GM12878 (cell line): Measurements from ENCODE around the gene DMD. TPM values are rescaled to one million over a fixed set of nuclear protein-coding genes. Genes with fewer than 3 reads are reported as not detected.

ENCODE experiments used
- ATAC-seq: fragments of 200-7000 bp; cut with Tn5 transposase; 3 replicates; pipeline ENCODE4 v1.9.1; 2020; ENCODE audit warnings: mild to moderate bottlenecking, moderate library complexity
- BruUV-seq: library from RNA; stranded (reverse); fragments of 400-500 nt; replicated peaks from 2 replicates; lab custom pipeline; 2021; lab: Mats Ljungman, UMichigan
- CTCF ChIA-PET: fragments of 300-600 bp; sonication (Branson Sonifier 250); formaldehyde crosslinking; extraction: SDS; loops from one replicate; lab custom pipeline; 2021; ENCODE audit warnings: inconsistent platforms; lab: Yijun Ruan, JAX
- POLR2A ChIA-PET: fragments of 350-600 bp; formaldehyde crosslinking; extraction: SDS; loops from one replicate; lab custom pipeline; 2021; ENCODE audit warnings: inconsistent platforms; lab: Charles Lee
- RAD21 ChIA-PET: fragments of 300-600 bp; sonication (Branson Sonifier 250); formaldehyde crosslinking; loops from one replicate; lab custom pipeline; 2023; ENCODE audit warnings: antibody characterized with exemption; ENCODE audit not compliant: unreplicated experiment; lab: Charles Lee
- SMC1A ChIA-PET: fragments of 300-600 bp; sonication (Branson Sonifier 250); formaldehyde crosslinking; loops from one replicate; lab custom pipeline; 2023; ENCODE audit not compliant: unreplicated experiment, uncharacterized antibody; lab: Charles Lee
- DNase-seq: peaks from one replicate; pipeline ENCODE4 v3.0.0-alpha.2; 2011; ENCODE audit warnings: low read depth, low spot score
- FAIRE-seq: peaks from 3 replicates; lab custom pipeline; 2011; peaks lifted over from hg19 to GRCh38; lab: Jason Lieb, UNC
- H2AFZ ChIP-seq: 2 replicates; pipeline ENCODE4 v1.6.0; 2011; ENCODE audit warnings: low read depth, low read length, control low read depth; ENCODE audit not compliant: control insufficient read depth
- H3K27ac ChIP-seq: 2 replicates; pipeline ENCODE4 v1.5.1; 2011; ENCODE audit warnings: control low read depth; ENCODE audit not compliant: control insufficient read depth, insufficient read depth
- H3K27me3 ChIP-seq, 2 experiments: replicated peaks in 1 of 2; 2 replicates each; pipeline versions ENCODE4 v1.6.0 to v1.6.1; 2011; ENCODE audit warnings: low read length in 1 of 2; ENCODE audit not compliant: control insufficient read depth in 2 of 2, insufficient read depth in 2 of 2
- H3K36me3 ChIP-seq, 2 experiments: 2 replicates each; pipeline ENCODE4 v1.5.1; 2011; ENCODE audit warnings: low read length in 1 of 2; ENCODE audit not compliant: control insufficient read depth in 2 of 2, insufficient read depth in 2 of 2
- H3K4me1 ChIP-seq: 2 replicates; pipeline ENCODE4 v1.6.1; 2011; ENCODE audit warnings: mild to moderate bottlenecking, low read length, moderate library complexity, mixed read lengths; ENCODE audit not compliant: control insufficient read depth, insufficient read depth
- H3K4me2 ChIP-seq: 2 replicates; pipeline ENCODE4 v1.6.0; 2011; ENCODE audit warnings: control low read depth; ENCODE audit not compliant: control insufficient read depth, insufficient read depth
- H3K4me3 ChIP-seq: fragments of 200-600 bp; sonication (generic); 2 replicates; pipeline ENCODE4 v1.5.1; 2016
- H3K79me2 ChIP-seq: 2 replicates; pipeline ENCODE4 v1.6.0; 2011; ENCODE audit warnings: low read length; ENCODE audit not compliant: control insufficient read depth, insufficient read depth
- H3K9ac ChIP-seq: 2 replicates; pipeline ENCODE4 v1.8.0; 2011; ENCODE audit warnings: low read length, control low read depth, mixed read lengths; ENCODE audit not compliant: control insufficient read depth, insufficient read depth
- H3K9me3 ChIP-seq: replicated peaks from 3 replicates; pipeline ENCODE4 v1.5.1; 2011; ENCODE audit warnings: mild to moderate bottlenecking, low read length; ENCODE audit not compliant: control insufficient read depth, insufficient read depth
- H4K20me1 ChIP-seq: 2 replicates; pipeline ENCODE4 v1.6.0; 2011; ENCODE audit not compliant: control insufficient read depth, insufficient read depth
- BMI1 ChIP-seq: fragments of 450-650 bp; IDR thresholded peaks from 2 replicates; pipeline ENCODE4 v1.6.1; 2016; ENCODE audit warnings: mild to moderate bottlenecking, moderate library complexity, borderline replicate concordance
- CBX3 ChIP-seq: fragments of 200-600 bp; sonication (generic); IDR thresholded peaks from 2 replicates; pipeline ENCODE4 v1.6.1; 2016; ENCODE audit warnings: low read depth, borderline replicate concordance
- CREB1 ChIP-seq: IDR thresholded peaks from 2 replicates; pipeline ENCODE4 v1.6.1; 2012; ENCODE audit warnings: low read depth, mild to moderate bottlenecking, inconsistent platforms
- EZH2 ChIP-seq: IDR thresholded peaks from 2 replicates; pipeline ENCODE4 v1.6.1; 2012; ENCODE audit warnings: low read depth, mild to moderate bottlenecking, control low read depth, inconsistent platforms, low read length, borderline replicate concordance; ENCODE audit not compliant: control insufficient read depth
- HCFC1 ChIP-seq: fragments of 150-350 bp; IDR thresholded peaks from 2 replicates; pipeline ENCODE4 v1.6.1; 2014; ENCODE audit warnings: low read length
- MTA2 ChIP-seq: fragments of 450-650 bp; IDR thresholded peaks from 2 replicates; pipeline ENCODE4 v1.6.1; 2016; ENCODE audit warnings: low read depth, mild to moderate bottlenecking, moderate library complexity
- PKNOX1 ChIP-seq: fragments of 450-650 bp; IDR thresholded peaks from 2 replicates; pipeline ENCODE4 v1.6.1; 2016; ENCODE audit warnings: mild to moderate bottlenecking
- POLR2AphosphoS5 ChIP-seq: IDR thresholded peaks from 2 replicates; pipeline ENCODE4 v1.6.1; 2011; ENCODE audit warnings: mild to moderate bottlenecking, low read length, inconsistent platforms
- SPI1 ChIP-seq: IDR thresholded peaks from 2 replicates; pipeline ENCODE4 v1.6.1; 2011; ENCODE audit warnings: low read depth, mild to moderate bottlenecking, low read length, moderate library complexity, borderline replicate concordance; ENCODE audit not compliant: insufficient read depth
- SUZ12 ChIP-seq: fragments of 200-600 bp; sonication (generic); IDR thresholded peaks from one replicate; pipeline ENCODE4 v1.6.1; 2018; ENCODE audit warnings: antibody characterized with exemption, mild to moderate bottlenecking; ENCODE audit not compliant: unreplicated experiment
- WGBS: methylation state at CpG from one replicate; pipeline ENCODE4 v1.1.6; 2016; ENCODE audit warnings: low lambda C conversion rate; ENCODE audit not compliant: insufficient replicate concordance, insufficient coverage; ENCODE audit errors: missing lambda C conversion rate; 5-methylcytosine and 5-hydroxymethylcytosine counted together
- in situ Hi-C: fragments of 300-500 bp; cut with MboI; formaldehyde crosslinking; loops from 9 replicates; pipeline ENCODE4 v1.14.3; 2018; ENCODE audit warnings: mixed read lengths
- intact Hi-C: fragments of 100-400 bp; cut with micrococcal nuclease; formaldehyde crosslinking; loops from one replicate; pipeline ENCODE4 v1.14.2; 2022; ENCODE audit not compliant: unreplicated experiment
- polyA plus RNA-seq, 11 experiments: library from polyadenylated mRNA; depleted of rRNA in 4 of 11; unstranded in 6 of 11; stranded (reverse) in 5 of 11; fragments of >200 nt; fragmentation: Nextera tagmentation in 4 of 11; fragmentation: Illumina TruSeq in 1 of 11; extraction: Ambion mirVana in 4 of 11; extraction: Trizol in 1 of 11; gene quantifications; 1 replicate in 1 of 11; 2 replicates in 10 of 11; pipeline versions ENCODE4 v1.2.1 to v1.2.3, GENCODE V29; 2011 to 2016; ENCODE audit warnings: inconsistent platforms in 2 of 11, missing spikeins in 2 of 11, low read depth in 1 of 11
- total RNA-seq, 4 experiments: library from RNA; depleted of rRNA in 3 of 4; stranded (reverse); fragments of >200 nt in 3 of 4; fragmentation: Illumina TruSeq in 1 of 4; extraction: Trizol in 1 of 4; gene quantifications; 2 replicates each; pipeline versions ENCODE4 v1.2.1 to v1.2.3, GENCODE V29; 2013 to 2021

DMD gene
- total and polyA plus RNA-seq, 10 of the 15 experiments (the other 5 are each of a cell fraction or from before 2014, with no cell fraction given): 1.4 to 24.3 (median 4.3) TPM

GRCh38 chrX:31227250-31227649 is 1984.1 kb downstream of the DMD start:
- Histone ChIP-seq H3K4me3 (no peak overlapping the region), H3K4me1 (peaks cover 15% of the 10 kb centered on the region), H3K27me3 (no peaks in the 10 kb centered on the region), H3K9me3 (no peaks in the 10 kb centered on the region), H3K36me3 (no peaks in the 10 kb centered on the region), H3K4me2 (no peak overlapping the region), H3K9ac (no peak overlapping the region), H3K79me2 (no peaks in the 10 kb centered on the region; the same call in 1 of the 2 replicates), H2AFZ (no peak overlapping the region), H4K20me1 (no peaks in the 10 kb centered on the region), H3K27ac (no peak overlapping the region)
- ATAC-seq (no peak), DNase-seq (no peak), FAIRE-seq (no peak)
- intact Hi-C loops (no loop called here), in situ Hi-C loops (no loop called here)
- TF ChIP-seq PKNOX1 (no peak), POLR2AphosphoS5 (no peak), CBX3 (no peak), CREB1 (no peak), MTA2 (no peak), SUZ12 (no peak), EZH2 (no peak), BMI1 (no peak), SPI1 (no peak), HCFC1 (no peak)
- SMC1A ChIA-PET: interaction anchor here (2.3 to 8.5 kb wide), 2 partner anchors 12 kb away, joined by 6 to 99 read pairs; no protein-coding TSS in a partner anchor
- 67% methylated on average over 2 of the region's 2 CpGs for WGBS
- RAD21 ChIA-PET: no interaction called here
- no TSS peak for BruUV-seq
- POLR2A ChIA-PET: no interaction called here
- CTCF ChIA-PET: interaction anchor here (0.9 kb wide), 1 partner anchor 11 kb away, joined by 3 read pairs; no protein-coding TSS in a partner anchor
